SU-DHL-6 (cell line): ENCODE measurements around the gene RUNX1.

Experiments
- CTCF ChIP-seq: fragments of 200-600 bp; sonication (generic); IDR thresholded peaks from one replicate; pipeline ENCODE4 v1.5.1; 2017; ENCODE audit warnings: antibody characterized with exemption, mild to moderate bottlenecking, low read length, moderate library complexity; ENCODE audit not compliant: insufficient read depth, poor library complexity, severe bottlenecking
- EZH2phosphoT487 ChIP-seq: fragments of 200-600 bp; sonication (generic), shearing (Covaris generic); conservative IDR thresholded peaks from 2 replicates; pipeline ENCODE4 v1.6.1; 2018; ENCODE audit warnings: mild to moderate bottlenecking, antibody characterized with exemption, low read length, moderate library complexity, mixed read lengths

GRCh38 chr21:34768326-34768725 is 280.8 kb downstream of the RUNX1 start:
- TF ChIP-seq CTCF (no peak), EZH2phosphoT487 (no peak)
